ENCODE measurements around the gene GNB2.
"Not testable (repeated sequence)": the region's sequence is repeated elsewhere in the genome, so short reads cannot be mapped to it uniquely, and the experiment has no call there.

Gene GNB2

DNA sequence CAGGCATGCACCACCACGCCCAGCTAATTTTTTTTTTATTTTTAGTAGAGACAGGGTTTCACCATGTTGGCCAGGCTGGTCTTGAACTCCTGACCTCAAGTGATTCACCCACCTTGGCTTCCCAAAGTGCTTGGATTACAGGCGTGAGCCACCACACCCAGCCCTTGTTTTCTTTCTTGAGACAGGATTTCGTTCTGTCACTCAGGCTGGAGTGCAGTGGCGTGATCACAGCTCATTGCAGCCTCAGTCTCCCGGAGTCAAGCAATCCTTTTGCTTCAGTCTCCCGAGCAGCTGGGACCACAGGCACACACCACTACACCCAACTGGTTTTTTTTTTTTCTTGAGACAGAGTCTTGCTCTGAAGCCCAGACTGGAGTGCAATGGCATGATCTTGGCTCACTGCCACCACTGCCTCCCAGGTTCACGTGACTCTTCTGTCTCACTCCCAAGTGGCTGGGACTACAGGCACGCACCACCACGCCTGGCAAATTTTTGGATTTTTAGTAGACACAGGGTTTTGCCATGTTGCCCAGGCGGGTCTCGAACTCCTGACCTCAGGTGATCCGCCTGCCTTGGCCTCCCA, 11.3 kb upstream of the GNB2 start:
- not testable (repeated sequence) for DNase-seq (ENCODE audit: low read depth, low spot score)

DNA sequence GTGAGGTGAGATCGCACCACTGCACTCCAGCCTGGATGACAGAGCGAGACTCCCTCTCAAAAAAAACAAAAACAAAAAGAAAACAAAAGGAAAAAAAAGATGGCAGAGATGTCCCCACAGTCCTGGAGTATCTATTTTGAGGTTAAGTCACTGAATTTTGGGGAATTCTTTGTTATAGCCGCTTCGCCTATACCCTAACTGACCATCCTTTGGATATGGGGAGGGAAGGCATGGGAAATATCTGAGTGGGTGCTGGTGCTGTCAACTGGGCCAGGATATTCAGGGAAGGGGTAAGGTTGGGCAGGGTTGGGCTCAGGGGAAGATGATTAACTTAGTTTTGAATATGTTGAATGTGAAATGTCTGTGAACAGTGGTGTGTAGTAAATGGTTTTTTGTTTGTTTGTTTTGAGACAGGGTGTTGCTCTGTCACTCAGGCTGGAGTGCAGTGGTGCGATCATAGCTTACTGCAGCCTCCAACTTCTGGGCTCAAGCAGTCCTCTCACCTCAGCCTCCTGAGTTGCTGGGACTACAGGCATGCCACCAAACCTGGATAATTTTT, 8.3 kb upstream of the GNB2 start:
- DNase-seq (ENCODE audit: low read depth, low spot score), result no peak

DNA sequence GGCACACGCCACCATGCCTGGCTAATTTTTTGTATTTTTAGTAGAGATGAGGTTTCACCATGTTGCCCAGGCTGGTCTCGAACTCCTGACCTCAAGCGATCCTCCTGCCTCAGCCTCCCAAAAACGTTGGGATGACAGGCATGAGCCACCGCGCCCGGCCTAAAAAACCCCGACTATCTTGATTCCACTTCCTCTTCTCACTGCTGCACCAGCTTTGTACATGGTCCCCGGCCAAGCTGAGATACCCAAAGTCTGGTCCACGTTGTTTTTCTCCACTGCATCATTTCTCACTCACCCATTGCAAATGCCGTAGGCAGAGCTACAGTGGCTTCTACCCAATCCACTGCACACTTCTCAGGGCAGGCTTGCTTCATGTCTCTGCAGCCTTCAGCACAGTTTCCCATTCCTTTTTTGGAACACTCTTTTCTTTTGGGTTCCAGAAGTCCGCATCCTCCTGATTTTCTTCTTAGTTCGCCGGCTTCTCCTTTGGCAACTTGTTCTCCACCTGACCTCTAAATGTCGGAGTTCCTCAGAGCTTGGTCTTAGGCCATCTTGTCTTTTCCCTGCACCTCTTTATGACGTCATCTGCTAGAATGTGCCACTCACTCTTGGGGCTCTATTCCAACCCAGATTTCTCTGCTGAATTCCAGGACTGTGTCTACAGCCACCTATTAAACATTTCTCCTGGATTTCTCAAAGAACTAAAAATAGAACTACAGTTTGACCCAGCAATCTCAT, 6.0 kb upstream of the GNB2 start:
- DNase-seq (ENCODE audit: low read depth, low spot score), result no peak

DNA sequence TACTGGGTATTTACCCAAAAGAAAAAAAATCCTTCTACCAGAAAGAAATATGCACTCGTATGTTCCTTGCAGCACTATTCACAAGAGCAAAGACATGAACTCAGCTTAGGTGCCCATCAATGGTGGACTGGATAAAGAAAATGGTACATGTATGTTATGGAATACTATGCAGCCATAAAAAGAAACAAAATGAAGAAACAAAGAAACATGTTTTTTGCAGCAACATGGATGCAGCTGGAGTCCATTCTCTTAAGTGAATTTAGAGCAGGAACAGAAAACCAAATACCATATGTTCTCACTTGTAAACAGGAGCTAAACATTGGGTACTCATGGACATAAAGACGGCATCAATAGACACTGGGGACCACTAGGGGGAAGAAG, 5.5 kb upstream of the GNB2 start:
- DNase-seq (ENCODE audit: low read depth, low spot score), result no peak

DNA sequence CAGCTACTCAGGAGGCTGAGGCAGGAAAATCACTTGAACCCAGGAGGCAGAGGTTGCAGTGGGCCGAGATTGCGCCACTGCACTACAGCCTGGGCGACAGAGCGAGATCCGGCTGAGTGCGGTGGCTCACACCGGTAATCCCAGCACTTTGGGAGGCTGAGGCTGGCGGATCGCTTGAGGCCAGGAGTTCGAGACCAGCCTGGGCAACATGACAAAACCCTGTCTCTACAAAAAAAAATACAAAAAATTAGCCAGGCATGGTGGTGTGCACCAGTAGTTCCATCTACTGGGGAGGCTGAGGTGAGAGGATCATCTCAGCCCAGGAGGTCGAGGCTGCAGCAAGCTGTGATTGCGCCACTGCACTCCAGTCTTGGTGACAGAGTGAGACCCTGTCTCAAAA, 4.4 kb upstream of the GNB2 start:
- DNase-seq (ENCODE audit: low read depth, low spot score), result not testable (repeated sequence)

DNA sequence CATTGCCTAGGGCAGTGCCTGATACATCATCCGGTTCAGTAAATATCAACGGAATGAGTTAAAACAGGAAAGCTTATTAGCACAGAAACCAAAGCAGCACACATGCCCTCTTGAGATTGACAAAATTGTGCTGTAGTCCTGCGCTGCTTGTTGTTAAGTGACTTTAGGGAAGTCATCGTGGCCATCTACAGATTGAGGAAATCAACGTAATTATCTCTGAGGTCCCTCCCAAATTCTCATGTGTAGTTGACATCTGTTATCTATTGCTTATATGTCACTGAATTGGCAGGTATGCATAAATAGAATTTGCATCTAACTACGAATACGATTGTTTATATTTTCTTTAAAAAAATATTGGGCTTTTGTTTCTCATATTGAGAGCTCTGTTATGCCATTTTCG, 3.5 kb upstream of the GNB2 start:
- no peak for DNase-seq (ENCODE audit: low read depth, low spot score)

DNA sequence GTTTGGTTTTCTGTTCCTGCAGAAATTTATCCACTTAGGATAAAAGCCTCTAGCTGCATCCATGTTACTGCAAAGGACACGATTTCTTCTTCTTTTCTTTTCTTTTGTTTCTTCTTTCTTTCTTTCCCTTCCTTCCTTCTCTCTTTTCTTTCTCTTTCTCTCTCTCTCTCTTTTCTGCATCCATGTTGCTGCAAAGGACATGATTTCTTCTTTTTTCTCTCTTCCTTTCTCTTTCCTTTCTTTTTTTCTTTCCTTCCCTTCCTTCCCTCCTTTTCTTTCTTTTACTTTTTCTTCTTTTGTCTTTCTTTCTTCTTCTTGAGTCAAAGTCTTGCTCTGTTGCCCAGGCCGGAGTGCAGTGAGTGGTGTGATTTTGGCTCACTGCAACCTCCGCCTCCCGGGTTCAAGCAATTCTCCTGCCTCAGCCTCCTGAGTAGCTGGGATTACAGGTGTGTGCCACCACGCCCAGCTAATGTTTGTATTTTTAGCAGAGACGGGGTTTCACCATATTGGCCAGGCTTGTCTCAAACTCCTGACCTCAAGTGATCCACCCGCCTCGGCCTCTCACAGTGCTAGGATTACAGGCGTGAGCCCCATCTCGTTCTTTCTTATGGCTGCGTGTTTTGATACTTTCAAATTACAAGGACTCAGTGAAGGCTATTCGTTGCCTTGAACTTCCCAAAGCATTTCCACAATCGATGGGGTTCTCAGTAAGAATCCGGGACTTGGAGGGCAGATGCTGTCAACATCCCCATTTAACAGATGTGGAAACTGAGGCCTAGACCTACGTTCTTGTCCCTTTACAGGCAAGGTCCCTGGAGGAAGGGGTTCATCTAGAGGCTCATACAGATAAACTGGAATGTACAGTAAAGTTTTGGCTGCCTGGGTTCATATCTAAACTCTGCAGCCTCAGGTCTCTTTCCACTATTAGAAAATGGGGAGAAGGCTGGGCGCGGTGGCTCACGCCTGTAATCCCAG, 1.9 kb upstream of the GNB2 start:
- no peak for DNase-seq (ENCODE audit: low read depth, low spot score)

DNA sequence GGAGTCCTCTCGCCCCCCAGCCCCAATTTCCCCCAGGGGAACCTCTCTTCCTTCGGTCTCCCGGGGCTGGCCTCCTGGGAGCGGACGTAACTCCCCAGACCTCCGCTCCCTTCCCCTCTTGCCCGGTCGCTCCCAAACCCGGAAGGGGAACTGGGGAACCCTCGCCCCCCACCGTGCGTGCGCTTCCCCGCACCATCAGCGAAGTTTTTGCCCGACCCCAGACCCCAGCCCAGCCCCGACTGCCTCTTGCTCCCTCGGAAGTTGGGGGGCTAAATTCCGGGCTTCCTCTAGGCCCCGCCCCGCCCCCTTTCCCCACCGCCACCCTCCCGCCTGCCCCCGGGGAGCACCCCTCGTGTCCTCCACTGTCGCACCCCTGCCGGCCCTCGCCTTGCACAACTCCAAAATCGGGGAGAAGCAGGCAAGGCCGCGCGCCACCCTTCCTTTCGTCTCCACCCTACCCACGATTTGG, 436 bp downstream of the GNB2 start:
- DNase-seq (ENCODE audit: low read depth, low spot score), result no peak

DNA sequence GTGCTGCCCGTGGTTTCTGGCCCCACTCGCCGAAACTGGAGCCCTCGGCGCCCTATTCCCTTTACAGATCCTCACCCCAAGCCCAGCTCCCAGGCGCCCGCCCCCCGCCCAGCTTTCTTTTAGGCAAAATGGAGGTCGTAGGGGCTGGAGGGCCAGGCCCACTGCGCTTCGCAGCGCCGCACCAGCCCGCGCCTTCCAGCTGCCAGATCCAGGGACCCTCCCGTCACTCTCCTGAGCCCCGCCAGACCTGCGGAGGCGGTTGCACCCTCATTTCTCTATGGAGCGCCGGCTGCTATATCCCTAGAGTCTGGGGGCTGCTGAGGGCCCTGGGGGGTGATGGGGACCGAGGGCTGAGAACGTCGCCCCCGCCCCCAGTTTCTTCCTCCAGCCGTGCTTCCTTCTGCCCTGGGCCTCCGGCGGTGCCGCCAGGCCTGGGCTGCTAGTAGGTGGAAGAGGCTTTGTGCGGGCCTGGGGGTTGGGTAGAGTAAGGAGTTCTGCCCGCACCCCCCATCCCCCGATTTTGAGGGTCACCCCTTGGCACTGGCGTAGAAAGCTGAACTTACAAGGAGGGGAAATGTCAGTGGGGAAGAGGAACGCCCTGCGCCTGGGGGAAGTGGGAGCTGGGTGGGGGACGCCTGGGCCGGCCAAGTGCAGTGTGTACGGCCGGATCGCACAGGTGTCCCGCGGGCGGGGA, 1.0 kb downstream of the GNB2 start:
- no peak for DNase-seq (ENCODE audit: low read depth, low spot score)

DNA sequence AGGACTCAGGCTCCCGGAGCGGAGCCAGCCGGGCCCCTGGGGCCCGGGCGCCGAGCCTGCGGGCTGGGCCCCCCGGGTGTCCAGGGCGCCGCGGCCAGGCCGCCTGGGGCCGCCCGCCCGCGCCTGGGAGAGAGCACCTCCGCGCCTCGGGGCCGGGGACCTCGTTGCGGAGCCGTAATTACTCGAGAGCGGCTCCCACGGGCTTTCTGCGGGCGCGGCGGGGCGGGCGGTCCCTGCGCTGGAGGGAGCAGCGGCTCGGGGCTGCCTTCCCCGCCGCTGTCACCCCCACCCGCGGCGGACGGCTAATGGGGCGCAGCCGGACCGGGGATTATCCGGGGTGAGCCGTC, 1.5 kb downstream of the GNB2 start:
- DNase-seq (ENCODE audit: low read depth, low spot score), result no peak

DNA sequence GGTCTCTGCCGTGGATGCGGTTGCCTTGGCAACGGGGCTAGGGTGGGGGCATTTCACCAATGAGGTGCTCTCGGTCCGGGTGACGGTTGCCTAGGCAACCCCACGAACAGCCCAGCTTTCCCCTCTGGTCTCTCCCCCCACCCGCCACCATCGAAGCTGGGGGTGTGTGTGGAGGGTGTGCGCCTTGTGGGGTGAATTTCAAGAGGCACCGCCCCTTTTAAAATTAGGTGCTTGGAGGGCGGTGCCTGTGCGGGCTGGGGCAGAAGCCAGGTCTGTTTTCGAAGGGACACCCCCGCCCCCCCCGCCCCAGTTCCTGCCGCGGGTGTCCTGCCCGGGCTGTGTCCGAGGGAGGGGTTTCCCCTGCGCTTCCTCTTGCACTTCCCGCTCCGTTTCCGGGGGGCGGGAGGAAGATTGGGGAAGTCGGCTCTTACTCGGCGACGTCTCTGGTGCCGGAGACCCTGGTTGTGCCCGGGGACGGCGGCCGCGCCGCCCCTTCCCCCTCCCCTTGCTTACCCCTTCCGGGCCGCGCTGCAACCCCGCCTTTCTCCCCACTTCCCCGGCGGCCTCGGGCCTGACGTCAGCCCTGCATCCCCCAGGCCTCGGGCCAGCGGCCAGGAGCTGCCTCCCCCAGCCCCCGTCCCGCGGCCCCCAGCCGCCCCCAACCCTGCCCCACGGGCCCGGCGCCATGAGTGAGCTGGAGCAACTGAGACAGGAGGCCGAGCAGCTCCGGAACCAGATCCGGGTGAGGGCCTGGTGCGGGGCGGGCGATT, 2.2 kb downstream of the GNB2 start:
- DNase-seq (ENCODE audit: low read depth, low spot score), result no peak

DNA sequence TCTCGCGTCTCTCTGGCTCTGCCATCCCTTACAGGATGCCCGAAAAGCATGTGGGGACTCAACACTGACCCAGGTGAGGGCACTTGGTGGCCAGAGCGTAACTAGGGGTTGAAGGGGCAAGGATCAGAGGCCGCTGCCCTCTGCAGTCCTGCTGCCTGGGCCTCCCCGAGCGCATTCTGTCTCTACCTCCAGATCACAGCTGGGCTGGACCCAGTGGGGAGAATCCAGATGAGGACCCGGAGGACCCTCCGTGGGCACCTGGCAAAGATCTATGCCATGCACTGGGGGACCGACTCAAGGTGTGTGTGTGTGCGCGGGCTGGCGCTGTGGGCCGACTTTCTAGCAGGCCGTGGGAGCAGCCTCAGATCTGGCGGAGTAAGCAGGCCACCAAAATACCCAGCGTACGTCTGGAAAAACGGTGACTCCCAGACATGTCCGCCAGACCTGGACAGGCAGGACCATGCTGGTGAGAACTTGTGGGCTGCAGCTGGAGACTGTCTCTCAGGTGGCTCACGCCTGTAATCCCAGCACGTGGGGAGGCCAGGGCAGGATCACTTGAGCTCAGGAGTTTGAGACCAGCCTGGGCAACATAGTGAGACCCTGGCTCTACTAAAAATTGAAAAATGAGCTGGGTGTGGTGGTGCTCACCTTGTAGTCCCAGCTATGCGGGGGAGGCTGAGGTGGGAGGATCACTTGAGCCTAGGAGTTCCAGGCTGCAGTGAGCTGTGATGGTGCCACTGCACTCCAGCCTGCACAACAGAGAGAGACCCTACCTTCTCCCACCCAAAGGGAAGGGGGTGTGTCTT, 3.2 kb downstream of the GNB2 start:
- DNase-seq (ENCODE audit: low read depth, low spot score), result no peak

DNA sequence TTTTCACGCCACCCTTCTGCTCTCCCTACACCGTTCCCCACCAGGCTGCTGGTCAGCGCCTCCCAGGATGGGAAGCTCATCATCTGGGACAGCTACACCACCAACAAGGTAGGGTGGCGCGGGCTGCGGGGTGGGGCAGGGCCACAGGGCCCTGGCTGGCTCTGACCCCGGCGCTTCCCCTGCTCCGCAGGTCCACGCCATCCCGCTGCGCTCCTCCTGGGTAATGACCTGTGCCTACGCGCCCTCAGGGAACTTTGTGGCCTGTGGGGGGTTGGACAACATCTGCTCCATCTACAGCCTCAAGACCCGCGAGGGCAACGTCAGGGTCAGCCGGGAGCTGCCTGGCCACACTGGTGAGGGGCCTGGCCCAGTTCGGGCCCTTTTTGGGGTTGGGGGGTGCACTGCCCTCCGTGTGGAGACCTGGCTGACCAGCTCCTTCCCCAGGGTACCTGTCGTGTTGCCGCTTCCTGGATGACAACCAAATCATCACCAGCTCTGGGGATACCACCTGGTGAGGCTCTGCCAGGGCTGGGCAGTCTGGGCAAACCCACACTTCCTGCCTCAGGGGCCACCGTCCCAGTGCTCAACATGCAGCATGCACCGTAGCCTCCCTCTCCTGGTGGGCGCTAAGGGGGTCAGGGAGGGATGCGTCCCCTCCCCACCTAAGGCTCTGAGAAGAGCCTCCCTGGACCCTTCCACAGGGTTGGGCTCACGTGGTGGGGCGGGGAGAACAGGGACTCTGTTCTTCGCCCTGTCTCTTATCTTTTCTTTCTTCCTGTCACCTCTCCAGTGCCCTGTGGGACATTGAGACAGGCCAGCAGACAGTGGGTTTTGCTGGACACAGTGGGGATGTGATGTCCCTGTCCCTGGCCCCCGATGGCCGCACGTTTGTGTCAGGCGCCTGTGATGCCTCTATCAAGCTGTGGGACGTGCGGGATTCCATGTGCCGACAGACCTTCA, 4.0 kb downstream of the GNB2 start:
- DNase-seq (ENCODE audit: low read depth, low spot score), result no peak

DNA sequence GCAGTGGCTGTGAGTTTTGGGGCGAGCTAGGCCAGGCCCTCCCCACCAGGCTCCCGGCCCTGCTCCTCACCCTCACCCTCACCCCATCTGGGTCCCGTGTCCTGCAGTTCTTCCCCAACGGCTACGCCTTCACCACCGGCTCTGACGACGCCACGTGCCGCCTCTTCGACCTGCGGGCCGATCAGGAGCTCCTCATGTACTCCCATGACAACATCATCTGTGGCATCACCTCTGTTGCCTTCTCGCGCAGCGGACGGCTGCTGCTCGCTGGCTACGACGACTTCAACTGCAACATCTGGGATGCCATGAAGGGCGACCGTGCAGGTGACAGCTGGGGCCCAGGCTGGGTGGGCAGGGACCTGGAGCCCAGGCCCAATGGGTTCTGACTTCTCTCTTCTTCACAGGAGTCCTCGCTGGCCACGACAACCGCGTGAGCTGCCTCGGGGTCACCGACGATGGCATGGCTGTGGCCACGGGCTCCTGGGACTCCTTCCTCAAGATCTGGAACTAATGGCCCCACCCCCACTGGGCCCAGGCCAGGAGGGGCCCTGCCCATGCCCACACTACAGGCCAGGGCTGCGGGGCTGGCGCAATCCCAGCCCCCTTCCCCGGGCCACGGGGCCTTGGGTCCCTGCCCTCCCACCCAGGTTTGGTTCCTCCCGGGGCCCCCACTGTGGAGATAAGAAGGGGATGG, 4.9 kb downstream of the GNB2 start:
- DNase-seq (ENCODE audit: low read depth, low spot score), result no peak

DNA sequence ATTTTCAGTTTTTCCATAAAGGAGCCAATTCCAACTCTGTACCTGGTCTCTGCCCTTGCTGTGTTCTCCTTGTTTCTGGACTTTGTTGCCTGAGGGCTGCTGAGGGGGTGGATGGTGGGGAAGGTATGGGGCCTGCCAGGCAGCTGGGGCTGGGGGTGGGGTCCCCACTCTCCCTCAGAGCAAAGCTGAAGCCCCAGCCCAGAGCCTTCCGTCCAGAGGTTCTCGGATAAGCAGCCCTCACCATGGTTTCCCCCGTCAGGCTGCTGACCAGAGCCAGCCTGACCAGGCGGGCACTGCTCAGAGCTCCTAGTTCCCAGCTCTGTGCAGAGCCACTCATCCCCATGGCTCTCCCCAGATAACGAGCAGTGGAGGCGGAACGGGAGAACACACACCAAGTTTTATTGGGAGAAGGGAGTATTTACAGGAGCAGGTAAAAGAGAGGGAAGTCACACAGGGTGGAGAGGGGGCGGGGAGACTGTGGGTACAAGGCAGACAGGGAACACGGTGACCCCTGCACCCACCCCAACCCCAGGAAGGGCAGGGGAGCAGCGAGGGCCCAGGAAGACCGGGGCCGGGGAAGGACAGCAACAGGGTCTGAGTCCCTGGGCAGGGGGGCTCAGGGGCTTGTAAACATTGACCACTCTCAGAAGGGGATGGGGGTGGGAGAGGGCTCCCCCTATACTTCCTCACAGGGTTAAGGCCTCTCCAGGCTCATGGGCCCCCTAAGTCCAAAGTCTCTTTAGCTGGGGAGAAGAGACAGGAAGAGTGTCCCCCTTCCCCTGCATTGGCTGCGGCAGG, 5.8 kb downstream of the GNB2 start:
- DNase-seq (ENCODE audit: low read depth, low spot score), result no peak

DNA sequence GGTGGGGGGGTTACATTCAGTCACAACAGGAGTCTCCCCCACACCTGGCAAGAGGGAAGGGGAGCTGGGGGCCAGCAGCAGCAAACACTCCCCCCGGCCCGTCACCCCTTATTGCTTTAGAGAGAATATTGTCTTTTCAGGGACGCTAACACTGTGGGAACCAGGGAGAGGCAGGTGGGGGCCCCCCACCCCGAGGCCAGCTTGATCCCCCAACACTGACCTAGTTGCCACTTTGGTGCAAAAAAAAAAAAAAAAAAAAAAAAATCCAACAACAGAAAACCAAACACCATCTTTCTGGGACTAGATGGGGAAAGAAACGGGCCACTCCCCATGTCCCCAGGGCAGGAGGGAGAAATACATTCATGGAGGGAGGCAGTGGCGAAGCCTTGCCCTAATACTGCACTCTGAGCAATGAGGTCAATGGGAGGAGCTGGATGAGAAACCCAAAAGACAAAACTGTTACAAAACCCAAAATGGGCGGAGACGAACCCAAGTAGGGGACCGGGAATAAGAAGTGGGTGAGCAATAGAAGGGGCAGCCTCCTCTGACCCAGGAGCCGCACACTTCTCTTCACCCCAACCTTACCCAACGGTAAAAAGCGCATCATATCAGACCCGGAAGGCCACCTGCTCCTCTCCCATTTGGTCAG, 6.5 kb downstream of the GNB2 start:
- DNase-seq (ENCODE audit: low read depth, low spot score), result no peak
